Measurements from ENCODE around the gene SGIP1. TPM values are rescaled to one million over a fixed set of nuclear protein-coding genes. Genes with fewer than 3 reads are reported as not detected.

The SGIP1 gene
- total RNA-seq, 1 experiment from 2014 or later: not detected

DNA sequence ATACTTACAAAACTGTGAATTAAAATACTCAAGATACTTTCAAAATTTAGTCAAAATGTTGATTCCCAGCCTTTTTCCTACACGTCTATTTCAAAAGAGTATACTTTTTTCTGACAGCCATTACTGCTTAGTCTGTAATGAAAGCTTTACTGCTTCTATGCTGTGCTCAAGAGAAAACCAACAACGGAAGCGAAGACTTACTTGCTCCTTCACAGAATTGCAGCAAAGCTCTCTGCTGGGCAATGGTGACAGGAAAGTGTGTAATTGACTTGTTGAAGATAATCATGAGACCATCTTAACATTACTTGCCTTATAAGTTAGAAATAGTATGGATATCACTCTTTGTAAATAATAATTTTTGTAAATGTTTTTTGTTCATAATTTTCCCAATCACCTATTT, 216.6 kb downstream of the SGIP1 start:
- H3K9me3 Mint-ChIP-seq (ENCODE audit: low read depth, unreplicated experiment): no peaks in the 10 kb centered on the region
- no peaks in the 10 kb centered on the region for H3K36me3 Mint-ChIP-seq (ENCODE audit: insufficient read depth, unreplicated experiment)
- CTCF ChIA-PET: interaction anchor here (0.7 kb wide), 1 partner anchor 422 kb away, joined by 3 read pairs; no protein-coding TSS in a partner anchor
- DNase-seq: no peak
- no peaks in the 10 kb centered on the region for H3K27me3 Mint-ChIP-seq (ENCODE audit: unreplicated experiment)
- no peak overlapping the region for H3K27ac Mint-ChIP-seq (ENCODE audit: unreplicated experiment)
- H3K4me3 Mint-ChIP-seq (ENCODE audit: low read depth, unreplicated experiment): no peak overlapping the region
- no peaks in the 10 kb centered on the region for H3K4me1 Mint-ChIP-seq (ENCODE audit: low read depth, unreplicated experiment)
- intact Hi-C loops (cut with micrococcal nuclease; ENCODE audit: unreplicated experiment): no loop called here
- TF ChIP-seq, protein P1, sequence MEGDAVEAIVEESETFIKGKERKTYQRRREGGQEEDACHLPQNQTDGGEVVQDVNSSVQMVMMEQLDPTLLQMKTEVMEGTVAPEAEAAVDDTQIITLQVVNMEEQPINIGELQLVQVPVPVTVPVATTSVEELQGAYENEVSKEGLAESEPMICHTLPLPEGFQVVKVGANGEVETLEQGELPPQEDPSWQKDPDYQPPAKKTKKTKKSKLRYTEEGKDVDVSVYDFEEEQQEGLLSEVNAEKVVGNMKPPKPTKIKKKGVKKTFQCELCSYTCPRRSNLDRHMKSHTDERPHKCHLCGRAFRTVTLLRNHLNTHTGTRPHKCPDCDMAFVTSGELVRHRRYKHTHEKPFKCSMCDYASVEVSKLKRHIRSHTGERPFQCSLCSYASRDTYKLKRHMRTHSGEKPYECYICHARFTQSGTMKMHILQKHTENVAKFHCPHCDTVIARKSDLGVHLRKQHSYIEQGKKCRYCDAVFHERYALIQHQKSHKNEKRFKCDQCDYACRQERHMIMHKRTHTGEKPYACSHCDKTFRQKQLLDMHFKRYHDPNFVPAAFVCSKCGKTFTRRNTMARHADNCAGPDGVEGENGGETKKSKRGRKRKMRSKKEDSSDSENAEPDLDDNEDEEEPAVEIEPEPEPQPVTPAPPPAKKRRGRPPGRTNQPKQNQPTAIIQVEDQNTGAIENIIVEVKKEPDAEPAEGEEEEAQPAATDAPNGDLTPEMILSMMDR (IDR thresholded peaks at IDR 0.05; ENCODE audit: unreplicated experiment): no peak
- no TSS peak for BruUV-seq (replicated peaks)

- no peak for DNase-seq
- intact Hi-C loops (cut with micrococcal nuclease; ENCODE audit: unreplicated experiment): no loop called here
- Mint-ChIP-seq H3K36me3 (ENCODE audit: insufficient read depth, unreplicated experiment) (no peaks in the 10 kb centered on the region), H3K27ac (ENCODE audit: unreplicated experiment) (no peak overlapping the region), H3K4me3 (ENCODE audit: low read depth, unreplicated experiment) (no peak overlapping the region), H3K9me3 (ENCODE audit: low read depth, unreplicated experiment) (no peaks in the 10 kb centered on the region), H3K27me3 (ENCODE audit: unreplicated experiment) (no peaks in the 10 kb centered on the region), H3K4me1 (ENCODE audit: low read depth, unreplicated experiment) (no peaks in the 10 kb centered on the region)
- TF ChIP-seq, protein P1 (IDR thresholded peaks at IDR 0.05; ENCODE audit: unreplicated experiment): no peak
- no TSS peak for BruUV-seq (replicated peaks)
- CTCF ChIA-PET: no interaction called here
These were observed 217.2 kb downstream of the SGIP1 start for GRCh38 chr1:66751160-66751559.

DNA sequence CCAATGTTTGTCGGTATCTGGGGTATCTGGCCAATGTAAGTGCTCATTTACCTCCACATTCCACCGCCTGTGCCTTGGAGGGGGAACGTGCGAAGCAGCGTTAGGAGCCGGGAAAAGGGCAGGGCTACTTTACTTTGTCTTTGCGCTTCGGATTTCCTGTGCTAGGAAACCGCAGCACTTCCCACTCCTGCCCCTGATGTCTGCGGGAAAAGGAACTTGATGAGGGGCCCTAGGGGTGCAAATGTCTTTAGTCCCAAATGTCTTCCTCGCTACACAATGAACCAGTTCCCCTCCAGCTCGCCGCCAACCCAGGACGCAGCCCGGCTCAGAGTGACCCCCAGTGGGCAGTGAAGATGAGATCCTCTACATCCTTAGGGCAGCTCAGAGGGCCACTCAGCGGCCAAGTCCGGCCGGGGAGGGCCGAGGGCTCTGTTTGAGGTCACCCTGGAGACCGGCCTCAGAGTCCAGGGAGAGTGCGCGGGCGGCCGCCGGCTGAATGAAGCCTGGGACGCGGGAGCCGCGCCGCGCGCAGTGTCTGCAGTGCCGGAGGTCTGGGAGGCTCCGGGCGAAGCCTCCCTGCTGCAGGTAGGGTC, 218.1 kb downstream of the SGIP1 start, which contains the start of gene DYNLT5:
TSS of gene DYNLT5 (plus strand) at position 460 of the 593 bp plus-strand sequence. CDS start 2,200 bp downstream, outside the sequence.
- Mint-ChIP-seq H3K27ac (ENCODE audit: unreplicated experiment) (no peak within 1 kb of the TSS), H3K36me3 (ENCODE audit: insufficient read depth, unreplicated experiment) (no peaks in the 10 kb centered on the region), H3K4me1 (ENCODE audit: low read depth, unreplicated experiment) (no peaks in the 10 kb centered on the region), H3K9me3 (ENCODE audit: low read depth, unreplicated experiment) (no peaks in the 10 kb centered on the region), H3K27me3 (ENCODE audit: unreplicated experiment) (no peaks in the 10 kb centered on the region), H3K4me3 (ENCODE audit: low read depth, unreplicated experiment) (no peak within 1 kb of the TSS)
- CTCF ChIA-PET: no interaction called here
- no peak for DNase-seq
- BruUV-seq (replicated peaks): no TSS peak
- intact Hi-C loops (cut with micrococcal nuclease; ENCODE audit: unreplicated experiment): no loop called here
- TF ChIP-seq, protein P1 (IDR thresholded peaks at IDR 0.05; ENCODE audit: unreplicated experiment): no peak

DNA sequence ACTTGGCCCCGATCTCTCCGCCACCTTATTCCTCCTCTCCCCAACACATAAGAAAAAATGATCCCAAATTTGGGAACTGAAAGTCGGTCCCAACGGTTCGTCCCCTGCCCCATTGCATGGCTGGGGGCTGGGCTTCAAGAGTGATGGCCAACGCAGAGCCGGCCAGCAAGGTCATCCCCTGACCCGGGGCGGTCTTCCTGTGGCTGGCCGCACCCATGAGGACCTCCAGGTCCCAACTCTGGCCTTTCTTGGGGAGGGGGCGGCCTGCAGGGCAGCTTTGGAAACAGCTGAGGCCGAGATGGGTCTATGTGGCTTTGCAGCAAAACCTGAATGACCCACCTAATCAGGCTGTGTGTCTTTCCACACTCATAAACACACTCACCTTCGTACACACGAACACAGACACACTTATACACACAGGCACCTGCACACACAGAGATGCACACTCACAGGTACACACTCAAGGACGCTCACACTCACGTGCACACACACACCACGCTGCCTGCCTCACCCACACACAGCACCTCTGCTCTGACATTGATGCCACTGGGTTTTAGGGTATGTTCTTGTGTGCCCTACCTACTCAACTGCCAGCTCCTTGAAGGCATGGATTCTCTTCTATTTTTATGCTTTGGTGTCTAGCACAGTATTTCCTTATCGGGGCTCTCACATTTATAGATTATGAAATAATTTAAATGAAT, 218.9 kb downstream of the SGIP1 start:
- no peak for DNase-seq
- BruUV-seq (replicated peaks): no TSS peak
- TF ChIP-seq, protein P1 (IDR thresholded peaks at IDR 0.05; ENCODE audit: unreplicated experiment): no peak
- no peaks in the 10 kb centered on the region for H3K27me3 Mint-ChIP-seq (ENCODE audit: unreplicated experiment)
- CTCF ChIA-PET: no interaction called here
- H3K9me3 Mint-ChIP-seq (ENCODE audit: low read depth, unreplicated experiment): no peaks in the 10 kb centered on the region
- no peaks in the 10 kb centered on the region for H3K4me1 Mint-ChIP-seq (ENCODE audit: low read depth, unreplicated experiment)
- H3K36me3 Mint-ChIP-seq (ENCODE audit: insufficient read depth, unreplicated experiment): no peaks in the 10 kb centered on the region
- H3K4me3 Mint-ChIP-seq (ENCODE audit: low read depth, unreplicated experiment): no peak overlapping the region
- no peak overlapping the region for H3K27ac Mint-ChIP-seq (ENCODE audit: unreplicated experiment)
- intact Hi-C loops (cut with micrococcal nuclease; ENCODE audit: unreplicated experiment): no loop called here
